Panc1 (cell line): ENCODE data around the gene EIF4E1B. TPM values are rescaled to one million over a fixed set of nuclear protein-coding genes. Genes with fewer than 3 reads are reported as not detected.

ENCODE experiments used
- ATAC-seq: fragments of 200-7000 bp; cut with Tn5 transposase; 2 replicates; pipeline ENCODE4 v1.9.1; 2020; ENCODE audit warnings: mild to moderate bottlenecking, moderate library complexity
- BruUV-seq: library from RNA; stranded (reverse); fragments of 400-500 nt; replicated peaks from 2 replicates; lab custom pipeline; 2021; lab: Mats Ljungman, UMichigan
- CTCF ChIA-PET: fragments of 300-600 bp; sonication (Branson Sonifier 250); formaldehyde crosslinking; loops from one replicate; lab custom pipeline; 2022; ENCODE audit warnings: antibody characterized with exemption; lab: Charles Lee
- POLR2A ChIA-PET: fragments of 300-600 bp; sonication (Branson Sonifier 250); formaldehyde crosslinking; loops from one replicate; lab custom pipeline; 2022; ENCODE audit warnings: antibody characterized with exemption; lab: Charles Lee
- DNase-seq: peaks from one replicate; pipeline ENCODE4 v3.0.0-alpha.2; 2010; ENCODE audit warnings: low read depth, low spot score
- H3K27ac ChIP-seq: 2 replicates; pipeline ENCODE4 v1.5.1; 2011; ENCODE audit warnings: mild to moderate bottlenecking, low read length, inconsistent platforms
- H3K27me3 ChIP-seq: fragments of 200-500 bp; sonication (Bioruptor generic); 2 replicates; pipeline ENCODE4 v1.6.0; 2014; ENCODE audit warnings: low read length, inconsistent platforms; ENCODE audit not compliant: control insufficient read depth, insufficient read depth
- H3K36me3 ChIP-seq: fragments of 200-500 bp; sonication (Bioruptor generic); 2 replicates; pipeline ENCODE4 v1.5.1; 2014; ENCODE audit warnings: inconsistent platforms, mild to moderate bottlenecking, low read length, moderate library complexity; ENCODE audit not compliant: control insufficient read depth, insufficient read depth
- H3K4me1 ChIP-seq: 2 replicates; pipeline ENCODE4 v1.5.1; 2011; ENCODE audit warnings: inconsistent platforms, mild to moderate bottlenecking, low read length, moderate library complexity; ENCODE audit not compliant: control insufficient read depth, insufficient read depth
- H3K4me3 ChIP-seq, 2 experiments: 2 replicates each; pipeline ENCODE4 v1.5.1; 2011 to 2012; ENCODE audit warnings: low read depth in 2 of 2, low read length in 2 of 2, mild to moderate bottlenecking in 2 of 2, inconsistent platforms in 1 of 2, moderate library complexity in 1 of 2
- H3K9me3 ChIP-seq: fragments of 200-500 bp; sonication (Bioruptor generic); 2 replicates; pipeline ENCODE4 v1.5.1; 2014; ENCODE audit warnings: low read depth, mild to moderate bottlenecking, inconsistent platforms, low read length, moderate library complexity; ENCODE audit not compliant: control insufficient read depth, insufficient read depth
- POLR2AphosphoS5 ChIP-seq: IDR thresholded peaks from 2 replicates; pipeline ENCODE4 v1.6.1; 2012; ENCODE audit warnings: mild to moderate bottlenecking, low read depth, low read length, moderate library complexity
- SIN3A ChIP-seq: IDR thresholded peaks from 2 replicates; pipeline ENCODE4 v1.6.1; 2012; ENCODE audit warnings: low read depth, mild to moderate bottlenecking, low read length, moderate library complexity, borderline replicate concordance; ENCODE audit not compliant: insufficient read depth
- TCF7L2 ChIP-seq: IDR thresholded peaks from 2 replicates; pipeline ENCODE4 v1.6.1; 2011; ENCODE audit warnings: mild to moderate bottlenecking, low read depth, low read length, inconsistent platforms
- in situ Hi-C: cut with HindIII; loops from 2 replicates; pipeline ENCODE4 v1.10.0; 2016; ENCODE audit warnings: low sequenced_read_pairs, low pct_unique_long_range_greater_than_20kb
- intact Hi-C: fragments of 100-400 bp; cut with micrococcal nuclease; formaldehyde crosslinking; loops from one replicate; pipeline ENCODE4 v1.10.0; 2022; ENCODE audit not compliant: unreplicated experiment
- total RNA-seq: library from RNA; stranded (reverse); gene quantifications from one replicate; pipeline ENCODE4 v1.2.1, GENCODE V29; 2021; ENCODE audit not compliant: unreplicated experiment
- TF ChIP-seq, protein P1 (sequence below), 2 experiments: IDR thresholded peaks; 2 replicates each; pipeline ENCODE4 v1.6.1; 2011 to 2012; ENCODE audit warnings: low read depth in 2 of 2, control low read depth in 1 of 2, low read length in 1 of 2, mild to moderate bottlenecking in 1 of 2, moderate library complexity in 1 of 2; ENCODE audit not compliant: insufficient read depth in 1 of 2
- TF ChIP-seq, protein P2 (sequence below): fragments of 450-650 bp; IDR thresholded peaks from 2 replicates; pipeline ENCODE4 v1.5.1; 2017; ENCODE audit warnings: mild to moderate bottlenecking

Gene EIF4E1B
- total RNA-seq, 1 experiment from 2014 or later: not detected

DNA sequence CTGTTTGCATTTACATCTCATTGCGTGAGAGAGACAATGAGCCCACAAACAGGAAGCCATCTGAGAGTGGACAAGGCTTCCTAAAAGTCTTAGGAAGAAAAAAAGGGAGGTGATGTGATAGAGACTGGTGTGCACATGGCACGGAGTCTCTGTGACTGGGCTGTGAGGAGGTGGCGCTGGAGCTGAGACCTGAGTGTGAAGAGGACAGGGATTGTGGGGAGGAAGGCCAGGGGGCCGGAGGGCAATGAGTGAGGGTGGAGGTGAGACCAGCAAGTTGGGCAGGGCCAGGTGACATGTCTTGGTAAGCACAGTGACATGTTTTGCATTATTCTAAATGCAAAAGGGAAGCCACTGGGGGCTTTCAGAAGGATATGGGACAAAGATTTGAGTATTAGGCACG, 61.9 kb downstream of the EIF4E1B start:
- intact Hi-C loops: no loop called here
- in situ Hi-C loops: no loop called here
- no peaks in the 10 kb centered on the region for H3K36me3 ChIP-seq
- DNase-seq (no peak), ATAC-seq (no peak)
- H3K4me3 ChIP-seq: no peak overlapping the region
- TF ChIP-seq TCF7L2: no peak
- TF ChIP-seq, protein P1, sequence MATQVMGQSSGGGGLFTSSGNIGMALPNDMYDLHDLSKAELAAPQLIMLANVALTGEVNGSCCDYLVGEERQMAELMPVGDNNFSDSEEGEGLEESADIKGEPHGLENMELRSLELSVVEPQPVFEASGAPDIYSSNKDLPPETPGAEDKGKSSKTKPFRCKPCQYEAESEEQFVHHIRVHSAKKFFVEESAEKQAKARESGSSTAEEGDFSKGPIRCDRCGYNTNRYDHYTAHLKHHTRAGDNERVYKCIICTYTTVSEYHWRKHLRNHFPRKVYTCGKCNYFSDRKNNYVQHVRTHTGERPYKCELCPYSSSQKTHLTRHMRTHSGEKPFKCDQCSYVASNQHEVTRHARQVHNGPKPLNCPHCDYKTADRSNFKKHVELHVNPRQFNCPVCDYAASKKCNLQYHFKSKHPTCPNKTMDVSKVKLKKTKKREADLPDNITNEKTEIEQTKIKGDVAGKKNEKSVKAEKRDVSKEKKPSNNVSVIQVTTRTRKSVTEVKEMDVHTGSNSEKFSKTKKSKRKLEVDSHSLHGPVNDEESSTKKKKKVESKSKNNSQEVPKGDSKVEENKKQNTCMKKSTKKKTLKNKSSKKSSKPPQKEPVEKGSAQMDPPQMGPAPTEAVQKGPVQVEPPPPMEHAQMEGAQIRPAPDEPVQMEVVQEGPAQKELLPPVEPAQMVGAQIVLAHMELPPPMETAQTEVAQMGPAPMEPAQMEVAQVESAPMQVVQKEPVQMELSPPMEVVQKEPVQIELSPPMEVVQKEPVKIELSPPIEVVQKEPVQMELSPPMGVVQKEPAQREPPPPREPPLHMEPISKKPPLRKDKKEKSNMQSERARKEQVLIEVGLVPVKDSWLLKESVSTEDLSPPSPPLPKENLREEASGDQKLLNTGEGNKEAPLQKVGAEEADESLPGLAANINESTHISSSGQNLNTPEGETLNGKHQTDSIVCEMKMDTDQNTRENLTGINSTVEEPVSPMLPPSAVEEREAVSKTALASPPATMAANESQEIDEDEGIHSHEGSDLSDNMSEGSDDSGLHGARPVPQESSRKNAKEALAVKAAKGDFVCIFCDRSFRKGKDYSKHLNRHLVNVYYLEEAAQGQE (IDR thresholded peaks at IDR 0.05; ENCODE audit: insufficient read depth in 1 of 2, low read depth in 2 of 2, low read length in 1 of 2): no peak
- no peak for TF ChIP-seq POLR2AphosphoS5
- TF ChIP-seq, protein P2, sequence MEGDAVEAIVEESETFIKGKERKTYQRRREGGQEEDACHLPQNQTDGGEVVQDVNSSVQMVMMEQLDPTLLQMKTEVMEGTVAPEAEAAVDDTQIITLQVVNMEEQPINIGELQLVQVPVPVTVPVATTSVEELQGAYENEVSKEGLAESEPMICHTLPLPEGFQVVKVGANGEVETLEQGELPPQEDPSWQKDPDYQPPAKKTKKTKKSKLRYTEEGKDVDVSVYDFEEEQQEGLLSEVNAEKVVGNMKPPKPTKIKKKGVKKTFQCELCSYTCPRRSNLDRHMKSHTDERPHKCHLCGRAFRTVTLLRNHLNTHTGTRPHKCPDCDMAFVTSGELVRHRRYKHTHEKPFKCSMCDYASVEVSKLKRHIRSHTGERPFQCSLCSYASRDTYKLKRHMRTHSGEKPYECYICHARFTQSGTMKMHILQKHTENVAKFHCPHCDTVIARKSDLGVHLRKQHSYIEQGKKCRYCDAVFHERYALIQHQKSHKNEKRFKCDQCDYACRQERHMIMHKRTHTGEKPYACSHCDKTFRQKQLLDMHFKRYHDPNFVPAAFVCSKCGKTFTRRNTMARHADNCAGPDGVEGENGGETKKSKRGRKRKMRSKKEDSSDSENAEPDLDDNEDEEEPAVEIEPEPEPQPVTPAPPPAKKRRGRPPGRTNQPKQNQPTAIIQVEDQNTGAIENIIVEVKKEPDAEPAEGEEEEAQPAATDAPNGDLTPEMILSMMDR: no peak
- TF ChIP-seq SIN3A: no peak
- no peaks in the 10 kb centered on the region; the same call in 1 of the 2 replicates for H3K4me1 ChIP-seq
- BruUV-seq: no TSS peak
- H3K9me3 ChIP-seq: no peaks in the 10 kb centered on the region
- H3K27ac ChIP-seq: no peak overlapping the region
- ChIA-PET POLR2A (no interaction called here), CTCF (no interaction called here)
- no peaks in the 10 kb centered on the region for H3K27me3 ChIP-seq

DNA sequence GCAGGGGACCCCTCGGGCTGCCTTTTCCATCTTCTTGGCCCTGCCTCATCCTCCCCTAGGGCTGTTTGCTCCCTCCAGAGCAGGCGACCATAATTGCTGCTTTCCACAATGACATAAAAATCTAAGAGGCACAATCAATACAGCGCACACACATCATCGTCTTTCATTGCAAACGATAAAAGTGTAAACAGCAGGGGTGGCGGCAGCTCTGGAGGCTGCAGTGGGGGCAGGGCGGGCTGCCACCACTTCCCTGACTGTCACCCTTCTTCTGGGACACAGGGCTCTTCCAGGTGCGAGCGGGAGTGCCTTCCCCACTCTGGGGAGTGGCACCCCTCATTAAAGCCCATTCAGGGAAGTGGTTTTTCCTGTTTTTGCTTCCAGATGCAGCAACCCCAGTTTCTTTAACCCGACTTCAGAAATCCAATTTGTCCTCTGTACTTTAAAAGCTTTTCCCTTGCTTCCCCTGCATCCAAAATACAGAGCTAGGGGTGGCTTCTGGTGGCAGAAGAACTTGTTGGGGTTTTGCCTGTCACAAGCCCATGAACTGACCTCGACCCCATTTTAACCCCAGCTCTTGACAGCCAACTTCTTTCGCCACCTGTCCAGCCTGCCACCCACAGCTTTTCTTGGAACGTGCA, 62.5 kb downstream of the EIF4E1B start:
- H3K27me3 ChIP-seq: no peaks in the 10 kb centered on the region
- no TSS peak for BruUV-seq
- no peak for TF ChIP-seq TCF7L2
- TF ChIP-seq, protein P2: no peak
- no peak for TF ChIP-seq POLR2AphosphoS5
- TF ChIP-seq SIN3A: no peak
- TF ChIP-seq, protein P1 (IDR thresholded peaks at IDR 0.05; ENCODE audit: insufficient read depth in 1 of 2, low read depth in 2 of 2, low read length in 1 of 2): no peak
- H3K4me1 ChIP-seq: no peaks in the 10 kb centered on the region; the same call in 1 of the 2 replicates
- ChIA-PET POLR2A (interaction anchor here (0.6 kb wide), 1 partner anchor 131 kb away, joined by 13 read pairs; no protein-coding TSS in a partner anchor), CTCF (interaction anchor here (1.5 kb wide), 1 partner anchor 32 kb away, joined by 5 read pairs; no protein-coding TSS in a partner anchor)
- in situ Hi-C loops: no loop called here
- no peaks in the 10 kb centered on the region for H3K9me3 ChIP-seq
- no peak overlapping the region for H3K4me3 ChIP-seq
- H3K27ac ChIP-seq: no peak overlapping the region
- no peaks in the 10 kb centered on the region for H3K36me3 ChIP-seq
- intact Hi-C loops: no loop called here
- DNase-seq (no peak), ATAC-seq (no peak)
